ENCODE measurements around the gene OR10W1.

The OR10W1 gene

GRCh38 chr11:58268142-58268541, at the start of gene OR10W1:
OR10W1 (minus strand) TSS chr11:58268260; CDS start chr11:58267858, 402 bp downstream.
- DNase-seq (ENCODE audit: low read depth): no peak
- H3K4me3 ChIP-seq (ENCODE audit: low read depth, low read length): no peak within 1 kb of the TSS
- TF ChIP-seq, protein P1, sequence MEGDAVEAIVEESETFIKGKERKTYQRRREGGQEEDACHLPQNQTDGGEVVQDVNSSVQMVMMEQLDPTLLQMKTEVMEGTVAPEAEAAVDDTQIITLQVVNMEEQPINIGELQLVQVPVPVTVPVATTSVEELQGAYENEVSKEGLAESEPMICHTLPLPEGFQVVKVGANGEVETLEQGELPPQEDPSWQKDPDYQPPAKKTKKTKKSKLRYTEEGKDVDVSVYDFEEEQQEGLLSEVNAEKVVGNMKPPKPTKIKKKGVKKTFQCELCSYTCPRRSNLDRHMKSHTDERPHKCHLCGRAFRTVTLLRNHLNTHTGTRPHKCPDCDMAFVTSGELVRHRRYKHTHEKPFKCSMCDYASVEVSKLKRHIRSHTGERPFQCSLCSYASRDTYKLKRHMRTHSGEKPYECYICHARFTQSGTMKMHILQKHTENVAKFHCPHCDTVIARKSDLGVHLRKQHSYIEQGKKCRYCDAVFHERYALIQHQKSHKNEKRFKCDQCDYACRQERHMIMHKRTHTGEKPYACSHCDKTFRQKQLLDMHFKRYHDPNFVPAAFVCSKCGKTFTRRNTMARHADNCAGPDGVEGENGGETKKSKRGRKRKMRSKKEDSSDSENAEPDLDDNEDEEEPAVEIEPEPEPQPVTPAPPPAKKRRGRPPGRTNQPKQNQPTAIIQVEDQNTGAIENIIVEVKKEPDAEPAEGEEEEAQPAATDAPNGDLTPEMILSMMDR (conservative IDR thresholded peaks at IDR 0.05; ENCODE audit: low read depth, low read length): no peak

- DNase-seq (ENCODE audit: low read depth): peak; percentile 51
- H3K4me3 ChIP-seq (ENCODE audit: low read depth, low read length): no peak overlapping the region
- TF ChIP-seq, protein P1 (conservative IDR thresholded peaks at IDR 0.05; ENCODE audit: low read depth, low read length): no peak
These were observed 48.1 kb upstream of the OR10W1 start for GRCh38 chr11:58316142-58316541.

DNA sequence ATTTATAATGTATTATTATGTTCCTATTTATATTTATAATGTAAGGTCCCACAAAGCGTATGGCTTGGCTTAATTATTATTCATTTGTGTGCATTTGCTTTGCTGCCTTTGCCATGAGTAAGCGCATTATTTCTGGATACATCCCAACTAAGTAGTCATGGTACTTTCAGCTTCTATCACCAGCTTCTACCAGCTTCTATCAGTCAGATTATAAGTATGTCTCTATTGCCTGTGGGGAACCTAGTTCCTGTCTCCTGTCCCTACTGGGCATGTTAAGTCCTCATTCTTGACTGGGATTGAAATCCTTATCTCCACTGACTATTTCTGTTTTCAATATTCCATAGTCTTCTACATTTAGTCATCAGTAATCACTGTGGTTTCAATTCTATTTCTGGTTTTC, 33.5 kb upstream of the OR10W1 start:
- TF ChIP-seq, protein P1 (conservative IDR thresholded peaks at IDR 0.05; ENCODE audit: low read depth, low read length): no peak
- peak; percentile 28 for DNase-seq (ENCODE audit: low read depth)
- no peak overlapping the region for H3K4me3 ChIP-seq (ENCODE audit: low read depth, low read length)

- DNase-seq (ENCODE audit: low read depth): no peak
- TF ChIP-seq, protein P1 (conservative IDR thresholded peaks at IDR 0.05; ENCODE audit: low read depth, low read length): no peak
- no peak overlapping the region for H3K4me3 ChIP-seq (ENCODE audit: low read depth, low read length)
These were observed 24.0 kb upstream of the OR10W1 start for GRCh38 chr11:58292017-58292416.

- no peak overlapping the region for H3K4me3 ChIP-seq (ENCODE audit: low read depth, low read length)
- no peak for DNase-seq (ENCODE audit: low read depth)
- TF ChIP-seq, protein P1 (conservative IDR thresholded peaks at IDR 0.05; ENCODE audit: low read depth, low read length): no peak
These were observed 21.2 kb upstream of the OR10W1 start for GRCh38 chr11:58289266-58289665.

DNA sequence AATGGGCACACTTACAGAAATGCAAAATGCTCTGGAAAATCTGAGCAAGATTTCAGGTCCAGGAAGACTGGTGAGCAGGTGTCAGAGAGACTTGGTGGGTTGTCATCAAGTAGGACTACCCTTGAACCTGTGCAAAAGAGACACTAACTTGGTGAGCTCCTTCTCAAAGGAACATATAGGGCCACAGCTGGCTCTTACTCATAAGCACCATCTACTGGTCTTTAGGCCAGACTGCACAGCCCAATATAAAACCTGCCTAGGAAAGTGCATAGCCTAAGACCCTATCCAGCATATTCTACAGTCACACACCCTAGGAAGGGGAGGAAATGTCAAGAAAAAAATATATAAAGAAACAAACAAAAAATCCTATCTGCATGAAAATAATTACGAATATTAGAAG, 18.2 kb upstream of the OR10W1 start:
- DNase-seq (ENCODE audit: low read depth): peak; percentile 54
- TF ChIP-seq, protein P1 (conservative IDR thresholded peaks at IDR 0.05; ENCODE audit: low read depth, low read length): peak; percentile 67
- no peak overlapping the region for H3K4me3 ChIP-seq (ENCODE audit: low read depth, low read length)

DNA sequence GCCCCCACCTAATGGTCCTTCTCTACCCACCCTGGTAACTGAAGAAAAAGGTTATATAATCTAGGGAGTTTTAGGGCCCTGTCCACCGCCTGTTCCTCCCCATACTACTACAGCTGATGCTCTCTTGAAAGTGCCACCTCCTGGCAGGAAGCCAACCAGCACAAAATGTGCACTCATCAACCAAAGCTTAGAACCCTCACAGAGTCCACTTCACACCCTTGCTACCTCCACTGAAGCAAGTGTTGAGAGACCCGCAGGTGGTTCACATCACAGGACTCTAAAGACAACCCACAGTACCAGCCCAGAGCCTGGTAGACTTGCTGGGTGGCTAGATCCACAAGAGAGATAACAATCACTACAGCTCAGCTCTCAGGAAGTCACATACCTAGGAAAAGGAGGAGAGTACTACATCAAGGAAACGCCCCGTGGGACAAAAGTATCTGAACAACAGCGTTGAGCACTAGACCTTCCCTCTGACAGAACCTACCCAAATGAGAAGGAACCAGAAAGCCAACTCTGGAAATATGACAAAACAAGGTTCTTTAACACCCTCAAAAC, 17.5 kb upstream of the OR10W1 start:
- DNase-seq (ENCODE audit: low read depth): no peak
- TF ChIP-seq, protein P1 (conservative IDR thresholded peaks at IDR 0.05; ENCODE audit: low read depth, low read length): no peak
- H3K4me3 ChIP-seq (ENCODE audit: low read depth, low read length): no peak overlapping the region

Measured in choroid plexus epithelial cell (primary cell).